ENCODE data around the gene MFSD6.

DNA sequence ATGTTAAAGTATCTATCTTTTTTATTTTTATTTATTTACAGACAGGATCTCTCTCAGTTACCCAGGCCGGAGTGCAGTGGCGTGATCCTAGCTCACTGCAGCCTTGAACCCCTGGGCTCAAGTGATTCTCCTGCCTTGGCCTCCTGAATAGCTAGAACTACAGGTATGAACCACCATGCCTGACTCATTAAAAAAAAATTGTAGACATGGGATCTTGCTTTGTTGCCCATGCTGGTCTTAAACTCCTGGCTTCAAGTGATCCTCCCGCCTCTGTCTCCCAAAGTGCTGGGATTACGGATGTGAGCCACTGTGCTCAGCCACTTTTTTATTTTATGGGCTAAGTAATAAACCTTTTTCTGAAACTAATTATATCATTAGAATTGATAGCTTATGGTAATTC lies 7.1 kb downstream of the MFSD6 start:
- TF ChIP-seq, protein P1, sequence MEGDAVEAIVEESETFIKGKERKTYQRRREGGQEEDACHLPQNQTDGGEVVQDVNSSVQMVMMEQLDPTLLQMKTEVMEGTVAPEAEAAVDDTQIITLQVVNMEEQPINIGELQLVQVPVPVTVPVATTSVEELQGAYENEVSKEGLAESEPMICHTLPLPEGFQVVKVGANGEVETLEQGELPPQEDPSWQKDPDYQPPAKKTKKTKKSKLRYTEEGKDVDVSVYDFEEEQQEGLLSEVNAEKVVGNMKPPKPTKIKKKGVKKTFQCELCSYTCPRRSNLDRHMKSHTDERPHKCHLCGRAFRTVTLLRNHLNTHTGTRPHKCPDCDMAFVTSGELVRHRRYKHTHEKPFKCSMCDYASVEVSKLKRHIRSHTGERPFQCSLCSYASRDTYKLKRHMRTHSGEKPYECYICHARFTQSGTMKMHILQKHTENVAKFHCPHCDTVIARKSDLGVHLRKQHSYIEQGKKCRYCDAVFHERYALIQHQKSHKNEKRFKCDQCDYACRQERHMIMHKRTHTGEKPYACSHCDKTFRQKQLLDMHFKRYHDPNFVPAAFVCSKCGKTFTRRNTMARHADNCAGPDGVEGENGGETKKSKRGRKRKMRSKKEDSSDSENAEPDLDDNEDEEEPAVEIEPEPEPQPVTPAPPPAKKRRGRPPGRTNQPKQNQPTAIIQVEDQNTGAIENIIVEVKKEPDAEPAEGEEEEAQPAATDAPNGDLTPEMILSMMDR (IDR thresholded peaks at IDR 0.05), result no peak
- no peak for TF ChIP-seq POLR2A (IDR thresholded peaks at IDR 0.05)
